ENCODE measurements around the gene TUBGCP6.
"Not testable (repeated sequence)": the region's sequence is repeated elsewhere in the genome, so short reads cannot be mapped to it uniquely, and the experiment has no call there.

The TUBGCP6 gene

DNA sequence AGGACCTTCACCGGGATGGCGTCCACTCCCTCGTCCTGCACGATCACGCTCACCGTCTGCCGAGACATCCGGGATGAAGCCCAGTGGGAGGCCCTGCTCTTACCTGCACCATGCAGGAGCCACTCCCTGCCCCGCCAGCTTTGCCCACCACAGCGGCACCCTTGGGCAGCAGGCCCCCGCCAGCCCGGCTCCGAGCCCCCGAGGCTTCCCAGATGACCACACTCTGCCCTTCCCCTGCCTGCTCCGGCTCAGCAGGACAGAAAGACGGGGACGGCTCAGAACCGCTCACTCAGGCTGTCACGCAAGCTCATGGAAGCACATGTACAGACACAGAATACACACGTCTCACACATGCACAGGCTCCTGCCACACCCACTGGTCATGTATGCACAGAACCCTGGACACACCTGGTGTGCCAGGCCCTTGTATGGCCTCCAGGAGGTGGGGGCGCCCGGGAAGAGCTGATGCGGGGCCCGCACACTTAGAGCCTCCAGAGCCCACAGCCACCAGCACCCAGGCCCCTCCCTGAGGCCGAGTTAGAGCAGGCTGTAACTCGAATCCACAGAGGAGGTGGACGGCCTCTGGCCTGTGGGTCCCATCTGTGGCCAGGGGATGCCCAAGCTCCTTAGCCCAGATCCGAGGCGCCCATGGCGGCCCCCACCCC, 34.3 kb upstream of the TUBGCP6 start:
- no peak for DNase-seq (ENCODE audit: low spot score)

GRCh38 chr22:50278461-50278860, 33.6 kb upstream of the TUBGCP6 start:
- no peak for DNase-seq (ENCODE audit: low spot score)

- no peak for DNase-seq (ENCODE audit: low spot score)
Measured at GRCh38 chr22:50277761-50278160, 32.9 kb upstream of the TUBGCP6 start.

DNA sequence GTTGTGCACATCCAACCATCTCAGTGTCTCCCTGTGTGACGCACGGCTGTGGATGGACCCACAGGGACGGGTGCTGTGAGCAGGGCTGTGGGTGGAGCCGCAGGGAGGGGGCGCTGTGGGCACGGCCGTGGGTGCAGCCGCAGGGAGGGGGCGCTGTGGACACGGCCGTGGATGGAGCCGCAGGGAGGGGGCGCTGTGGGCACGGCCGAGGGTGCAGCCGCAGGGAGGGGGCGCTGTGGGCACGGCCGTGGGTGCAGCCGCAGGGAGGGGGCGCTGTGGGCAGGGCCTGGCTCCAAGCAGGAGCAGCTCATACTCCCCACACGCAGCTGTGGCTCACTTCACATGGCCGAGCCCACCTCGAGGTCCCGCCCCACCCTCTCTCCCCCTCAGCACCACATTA, 31.3 kb upstream of the TUBGCP6 start:
- peak; percentile 82 for DNase-seq (ENCODE audit: low spot score)

- DNase-seq (ENCODE audit: low spot score) = no peak
Measured at GRCh38 chr22:50275181-50276055, 30.6 kb upstream of the TUBGCP6 start.

- DNase-seq (ENCODE audit: low spot score) = no peak
Measured at GRCh38 chr22:50274771-50275170, 29.9 kb upstream of the TUBGCP6 start.

DNA sequence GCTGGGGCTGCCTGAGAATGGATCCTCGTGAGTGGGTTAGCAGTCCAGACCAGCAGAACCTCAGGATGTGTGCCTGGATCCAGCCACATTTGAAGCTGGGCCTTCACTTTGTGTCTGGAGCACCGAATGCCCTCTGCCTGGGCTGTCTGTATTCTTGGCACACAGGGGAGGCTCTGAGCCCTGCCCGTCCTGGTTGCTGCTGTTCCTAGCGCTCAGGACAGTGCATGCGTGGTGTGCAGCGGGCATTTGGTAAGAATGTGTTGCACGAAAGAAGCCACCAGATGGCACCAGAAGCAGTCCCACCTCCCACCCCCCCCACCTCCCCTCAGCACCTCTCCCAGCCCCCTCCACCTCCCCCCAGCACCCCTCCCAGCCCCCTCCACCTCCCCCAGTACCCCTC, 29.5 kb upstream of the TUBGCP6 start:
- DNase-seq (ENCODE audit: low spot score) = peak; percentile 78

DNA sequence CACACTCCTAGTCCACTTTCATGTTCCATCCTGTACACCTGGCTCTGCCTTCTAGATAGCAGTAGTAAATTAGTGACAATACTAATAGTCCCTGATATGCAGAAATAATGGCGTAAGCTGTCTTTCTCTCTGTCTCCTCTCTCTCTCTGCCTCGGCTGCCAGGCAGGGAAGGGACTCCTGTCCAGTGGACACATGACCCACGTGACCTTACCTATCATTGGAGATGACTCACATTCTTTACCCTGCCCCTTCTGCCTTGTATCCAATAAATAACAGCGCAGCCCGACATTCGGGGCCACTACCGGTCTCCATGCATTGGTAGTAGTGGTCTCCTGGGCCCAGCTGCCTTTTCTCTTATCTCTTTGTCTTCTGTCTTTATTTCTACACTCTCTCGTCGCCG, 29.0 kb upstream of the TUBGCP6 start:
- not testable (repeated sequence) for DNase-seq (ENCODE audit: low spot score)

DNA sequence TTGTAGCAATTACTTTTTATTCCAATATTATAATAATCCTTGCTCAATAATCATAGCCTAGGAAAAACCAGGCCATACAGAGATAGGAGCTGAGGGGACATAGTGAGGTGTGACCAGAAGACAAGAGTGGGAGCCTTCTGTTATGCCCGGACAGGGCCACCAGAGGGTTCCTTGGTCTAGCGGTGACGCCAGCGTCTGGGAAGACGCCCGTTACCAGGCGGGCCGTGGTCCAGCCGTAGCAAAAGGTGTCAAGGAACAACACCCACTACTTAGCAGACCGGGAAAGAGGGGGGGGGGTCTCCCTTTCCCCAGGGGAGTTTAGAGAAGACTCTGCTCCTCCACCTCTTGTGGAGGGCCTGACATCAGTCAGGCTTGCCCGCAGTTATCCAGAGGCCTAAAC, 28.5 kb upstream of the TUBGCP6 start:
- DNase-seq (ENCODE audit: low spot score) = not testable (repeated sequence)

DNA sequence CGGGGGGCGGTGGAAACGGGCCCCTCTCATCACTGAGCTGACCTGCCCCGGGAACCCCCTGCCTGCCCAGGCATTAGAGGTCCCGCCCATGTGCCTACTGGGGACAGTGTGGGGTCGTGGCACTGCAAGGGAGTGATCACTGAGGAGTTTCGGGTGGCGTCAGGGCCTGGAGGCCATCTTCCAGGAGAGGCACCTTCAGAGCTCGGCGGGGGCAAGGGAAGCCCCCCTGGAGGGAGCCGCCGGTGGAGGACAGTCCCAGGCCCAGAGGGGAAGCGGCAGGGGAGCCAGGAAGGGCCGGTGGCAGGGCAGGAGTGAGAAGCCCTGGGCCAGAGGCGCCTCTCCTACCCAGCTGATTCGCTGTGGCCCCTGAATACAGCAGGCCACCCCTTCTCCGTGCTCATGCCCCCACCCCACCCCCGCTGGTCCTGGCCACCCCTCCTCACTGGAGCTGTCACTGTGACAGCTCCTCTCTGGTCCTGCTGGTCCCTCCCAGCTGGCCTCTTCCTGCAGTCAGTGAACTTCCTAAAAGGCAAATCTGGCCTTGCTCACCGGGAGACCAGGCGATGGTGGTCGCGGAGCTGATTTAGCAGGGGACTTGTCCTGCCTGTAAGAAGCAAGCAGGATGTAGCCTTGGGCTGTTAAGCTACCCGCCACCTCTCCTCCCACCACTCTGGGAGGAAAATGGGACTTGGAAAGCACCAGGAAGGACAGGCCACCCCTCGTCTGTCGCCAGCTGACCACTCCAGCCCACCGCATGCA, 27.4 kb upstream of the TUBGCP6 start:
- no peak for DNase-seq (ENCODE audit: low spot score)

- DNase-seq (ENCODE audit: low spot score) = peak; percentile 90
Measured at GRCh38 chr22:50271519-50271970, 26.7 kb upstream of the TUBGCP6 start.

DNA sequence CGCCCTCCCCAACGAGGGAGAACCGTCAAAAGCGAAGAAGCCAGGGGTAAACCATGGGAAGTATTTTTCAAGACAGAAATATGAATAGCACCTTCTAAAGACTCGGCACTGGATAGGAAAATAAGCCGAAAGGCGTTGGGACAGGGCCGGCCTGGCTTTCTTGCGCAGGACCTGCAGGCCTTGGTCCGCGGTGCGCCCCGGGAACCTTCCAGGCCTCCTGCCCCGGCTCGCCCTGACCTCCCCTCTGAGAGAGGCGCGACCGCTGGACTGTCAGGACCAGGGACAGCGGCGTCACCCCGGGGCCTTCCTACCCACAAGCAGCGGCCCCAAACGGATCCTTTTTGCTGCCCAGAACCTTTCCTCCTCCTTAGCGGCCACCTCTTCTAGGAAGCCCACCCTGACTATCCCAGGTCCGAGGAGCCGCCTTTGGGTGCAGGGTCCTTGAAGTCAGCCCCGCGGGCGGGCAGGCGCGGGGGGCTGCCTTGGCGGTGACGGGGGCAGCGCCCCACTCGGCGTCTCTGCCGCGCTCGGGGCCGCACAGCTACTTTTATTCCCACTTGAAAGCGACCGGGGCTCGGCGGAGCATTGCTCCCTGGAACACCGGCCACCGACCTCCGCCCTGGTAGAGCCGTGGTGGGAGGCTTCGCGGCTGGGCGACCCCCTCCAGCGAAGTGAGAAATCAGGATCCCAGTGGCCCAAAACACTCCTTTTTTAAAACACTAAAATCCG, 26.0 kb upstream of the TUBGCP6 start:
- no peak for DNase-seq (ENCODE audit: low spot score)

- peak; percentile 83 for DNase-seq (ENCODE audit: low spot score)
Measured at GRCh38 chr22:50269970-50270665, 25.3 kb upstream of the TUBGCP6 start, which contains the start of gene MAPK11. Gene MAPK11 (minus strand): TSS chr22:50270380. CDS start chr22:50270292, 88 bp downstream.

DNA sequence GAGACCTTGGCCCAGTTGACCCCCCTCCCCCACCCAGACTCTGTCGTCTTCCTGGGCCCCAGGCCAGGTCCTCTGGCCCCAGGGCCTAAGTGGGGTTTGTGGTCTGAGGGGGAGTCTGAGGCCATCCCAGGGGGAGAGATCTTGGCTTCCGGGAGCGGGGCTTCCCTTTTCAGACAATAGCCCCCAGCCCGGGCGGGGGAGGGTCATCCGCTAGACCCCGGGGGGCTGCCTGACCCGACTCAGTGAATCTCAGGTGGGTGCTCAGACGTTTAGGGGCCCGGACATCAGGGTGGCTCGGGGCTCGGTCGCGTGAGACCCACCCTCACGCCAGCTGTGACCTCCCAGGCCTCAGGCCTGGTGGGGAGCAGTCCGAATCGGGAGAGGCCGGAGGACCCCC, 24.7 kb upstream of the TUBGCP6 start:
- DNase-seq (ENCODE audit: low spot score) = no peak

- DNase-seq (ENCODE audit: low spot score) = no peak
Measured at GRCh38 chr22:50268655-50269113, 23.9 kb upstream of the TUBGCP6 start.

DNA sequence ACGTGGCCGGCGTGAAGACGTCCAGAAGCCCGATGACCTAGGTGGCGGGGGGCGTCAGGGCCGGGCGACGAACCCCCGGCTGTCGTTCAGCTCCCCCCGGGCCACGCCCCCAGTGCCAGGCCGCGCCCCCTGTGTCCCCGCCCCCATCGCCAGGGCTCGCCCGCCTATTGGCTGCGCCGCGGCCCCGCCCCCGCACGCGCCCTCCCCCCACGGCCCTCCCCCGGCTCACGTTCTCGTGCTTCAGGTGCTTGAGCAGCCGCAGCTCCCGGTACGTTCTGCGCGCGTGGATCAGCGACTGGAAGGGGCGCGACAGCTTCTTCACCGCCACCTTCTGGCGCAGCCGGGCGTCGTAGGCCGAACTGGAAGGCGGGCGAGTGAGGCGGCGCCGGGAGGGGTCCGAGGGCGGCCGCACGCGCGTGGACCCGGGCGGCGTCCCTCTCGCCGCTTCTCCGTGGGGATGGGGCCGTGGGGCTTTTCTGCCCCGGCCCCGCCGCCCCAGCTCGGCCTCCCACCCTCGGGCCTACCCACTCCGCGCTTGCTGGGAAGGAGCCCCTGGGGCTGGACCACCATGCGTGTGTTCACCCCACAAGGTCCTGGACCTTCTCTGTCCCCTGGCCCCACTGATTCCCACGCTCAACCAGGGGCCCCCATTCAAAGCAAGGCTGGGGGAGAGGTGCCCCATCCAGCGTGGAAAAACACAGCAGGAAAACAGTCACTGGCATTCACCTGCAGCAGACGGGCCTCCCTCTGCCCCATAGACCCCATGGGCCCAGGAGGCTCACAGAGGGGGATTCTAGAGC, 23.0 kb upstream of the TUBGCP6 start:
- no peak for DNase-seq (ENCODE audit: low spot score)

- no peak for DNase-seq (ENCODE audit: low spot score)
Measured at GRCh38 chr22:50266994-50267393, 22.2 kb upstream of the TUBGCP6 start.

- DNase-seq (ENCODE audit: low spot score) = no peak
Measured at GRCh38 chr22:50264946-50265669, 20.3 kb upstream of the TUBGCP6 start.

DNA sequence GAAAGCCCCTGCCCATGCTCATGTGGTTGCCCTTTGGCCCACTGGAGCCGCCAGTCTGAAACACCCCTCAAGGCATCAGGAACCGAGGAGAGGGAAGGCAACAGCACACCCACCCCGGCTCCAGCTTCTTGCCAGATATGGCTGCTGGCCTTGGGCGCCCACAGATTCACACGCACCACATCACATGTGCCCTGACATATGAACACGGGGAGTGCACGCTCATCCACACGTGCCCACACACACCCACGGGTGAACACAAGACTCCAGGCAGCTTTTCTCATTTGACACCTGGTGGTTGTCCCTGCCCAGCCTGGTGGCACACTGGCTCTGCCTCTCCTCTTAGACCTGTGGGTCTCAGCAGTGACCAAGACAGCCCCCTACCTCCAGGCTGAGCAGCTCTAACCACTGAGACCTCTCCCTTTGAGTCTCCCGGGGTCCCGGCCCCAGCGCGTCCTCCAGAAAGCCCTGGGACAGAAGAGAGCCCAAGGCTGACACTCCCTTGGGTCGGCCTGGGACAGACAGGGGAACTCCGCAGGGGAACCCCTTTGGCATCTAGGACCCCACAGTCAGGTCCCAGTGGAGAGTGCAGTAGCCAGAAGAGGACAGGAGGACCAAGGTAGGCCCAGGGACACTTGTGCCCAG, 19.4 kb upstream of the TUBGCP6 start:
- no peak for DNase-seq (ENCODE audit: low spot score)

Data from D341Med (cell line).